HG02588 (cell line): ENCODE results near the gene SLC25A6.
"Not testable (repeated sequence)": the region's sequence is repeated elsewhere in the genome, so short reads cannot be mapped to it uniquely, and the experiment has no call there.

Experiments used
- ATAC-seq: cut with Tn5 transposase; IDR thresholded peaks from one replicate; pipeline ENCODE4 v1.9.1; 2021; ENCODE audit warnings: mild to moderate bottlenecking, moderate library complexity; ENCODE audit not compliant: unreplicated experiment

SLC25A6 gene

DNA sequence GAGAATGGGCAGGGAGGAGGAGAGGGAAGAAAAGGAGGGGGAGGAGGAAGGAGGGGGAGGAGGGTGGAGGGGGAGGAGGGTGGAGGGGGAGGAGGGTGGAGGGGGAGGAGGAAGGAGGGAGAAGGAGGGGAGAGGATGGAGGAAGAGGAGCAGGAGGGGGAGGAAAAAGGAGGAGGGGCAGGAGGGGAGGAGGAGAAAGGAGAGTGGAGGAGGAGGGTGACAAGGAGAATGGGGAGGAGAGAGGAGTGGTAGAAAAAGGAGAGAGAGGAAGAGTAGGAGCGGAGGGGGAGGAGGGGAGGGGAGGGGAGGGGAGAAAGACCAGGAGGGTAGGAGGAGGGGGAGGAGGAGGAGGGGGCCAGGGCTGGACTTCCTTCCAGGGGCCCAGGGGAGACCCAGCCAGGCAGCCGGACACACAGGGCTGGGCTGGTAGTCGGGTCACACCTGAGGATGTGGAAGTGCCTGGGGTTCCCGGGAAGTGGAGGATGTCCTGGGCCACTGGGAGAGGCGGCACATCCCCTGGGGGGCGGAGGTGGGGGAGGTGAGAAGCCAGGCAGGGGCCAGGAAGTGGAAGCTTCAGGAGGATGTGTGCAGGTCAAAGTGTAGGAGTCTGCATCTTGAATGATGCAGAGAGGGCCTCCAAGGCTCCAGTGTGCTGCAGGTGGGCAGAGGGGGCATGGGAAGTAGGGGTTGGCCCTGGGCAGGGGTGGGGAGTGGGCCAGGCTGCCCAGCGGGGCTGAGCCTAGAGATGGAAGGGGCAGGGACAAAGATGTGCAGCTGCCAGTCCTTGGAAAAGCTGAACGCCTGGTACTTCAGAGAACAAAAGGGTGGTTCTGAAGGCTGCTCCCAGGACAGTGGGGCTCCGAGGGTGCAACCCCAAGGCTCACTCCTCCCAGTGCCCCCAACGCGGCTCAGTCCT is 36.5 kb downstream of the SLC25A6 start:
- no peak for ATAC-seq

GRCh38 chrX:1354036-1355019 is 37.6 kb downstream of the SLC25A6 start:
- ATAC-seq, result no peak

DNA sequence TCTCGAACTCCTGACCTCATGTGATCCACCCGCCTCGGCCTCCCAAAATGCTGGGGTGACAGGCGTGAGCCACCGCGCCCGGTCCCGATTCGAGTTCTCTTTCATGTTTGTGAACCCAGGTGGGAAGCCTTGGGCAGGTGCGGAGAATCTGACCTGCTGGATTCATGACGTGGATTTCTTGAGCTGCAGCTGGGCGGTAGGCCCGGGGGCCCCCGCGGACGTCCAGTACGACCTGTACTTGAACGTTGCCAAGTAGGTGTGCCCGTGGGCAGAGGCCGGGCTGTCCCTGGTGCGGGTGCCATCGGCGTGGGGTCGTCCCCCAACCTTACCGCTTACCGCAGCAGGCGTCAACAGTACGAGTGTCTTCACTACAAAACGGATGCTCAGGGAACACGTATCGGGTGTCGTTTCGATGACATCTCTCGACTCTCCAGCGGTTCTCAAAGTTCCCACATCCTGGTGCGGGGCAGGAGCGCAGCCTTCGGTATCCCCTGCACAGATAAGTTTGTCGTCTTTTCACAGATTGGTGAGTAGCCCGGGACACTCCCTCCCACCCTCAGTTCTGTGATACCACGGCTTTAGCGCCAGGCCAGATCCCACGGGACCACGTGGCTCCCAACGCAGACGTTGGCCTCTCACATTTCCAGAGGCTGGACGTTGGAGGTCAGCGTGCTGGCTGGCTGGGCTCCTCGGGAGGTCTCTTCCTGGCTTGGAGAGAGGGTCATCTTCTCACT is 39.8 kb downstream of the SLC25A6 start:
- no peak for ATAC-seq

DNA sequence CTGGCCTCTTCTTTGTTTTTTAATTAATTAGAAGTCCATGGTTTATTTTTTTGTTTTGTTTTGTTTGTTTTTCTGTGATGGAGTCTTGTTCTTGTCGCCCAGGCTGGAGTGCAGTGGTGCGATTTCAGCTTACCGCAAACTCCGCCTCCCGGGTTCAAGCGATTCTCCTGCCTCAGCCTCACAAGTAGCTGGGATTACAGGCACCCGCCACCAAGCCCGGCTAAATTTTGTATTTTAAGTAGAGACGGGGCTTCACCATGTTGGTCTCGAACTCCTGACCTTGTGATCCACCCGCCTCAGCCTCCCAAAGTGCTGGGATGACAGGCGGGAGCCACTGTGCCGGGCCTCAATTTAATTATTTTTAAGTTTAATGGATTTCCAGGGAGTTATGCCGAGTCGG is 42.3 kb downstream of the SLC25A6 start:
- ATAC-seq, result not testable (repeated sequence)

GRCh38 chrX:1341545-1342184 is 50.2 kb downstream of the SLC25A6 start:
- no peak for ATAC-seq

GRCh38 chrX:1336948-1337779 is 54.7 kb downstream of the SLC25A6 start:
- no peak for ATAC-seq

DNA sequence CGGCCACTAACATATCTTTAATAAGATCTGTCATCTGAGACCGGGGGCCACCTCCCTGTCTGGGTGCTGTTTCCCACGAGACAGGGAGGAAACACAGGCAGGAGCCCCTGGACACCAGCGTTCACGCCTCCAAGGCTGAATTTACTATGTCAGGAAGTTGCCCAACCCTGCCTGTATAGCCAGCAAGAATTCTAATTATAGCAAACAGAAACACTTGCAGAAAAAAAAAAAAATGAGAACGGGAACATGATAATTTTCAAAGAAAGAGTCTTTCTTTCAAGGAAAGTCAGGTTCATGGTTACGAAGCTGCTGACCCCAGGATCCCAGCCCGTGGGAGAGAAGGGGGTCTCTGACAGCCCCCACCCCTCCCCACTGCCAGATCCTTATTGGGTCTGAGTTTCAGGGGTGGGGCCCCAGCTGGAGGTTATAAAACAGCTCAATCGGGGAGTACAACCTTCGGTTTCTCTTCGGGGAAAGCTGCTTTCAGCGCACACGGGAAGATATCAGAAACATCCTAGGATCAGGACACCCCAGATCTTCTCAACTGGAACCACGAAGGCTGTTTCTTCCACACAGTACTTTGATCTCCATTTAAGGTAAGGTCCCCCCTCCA is 55.5 kb downstream of the SLC25A6 start, which contains the start of gene IL3RA:
Gene IL3RA (plus strand): TSS at position 455 of the 613 bp plus-strand sequence. CDS start 4,981 bp downstream, outside the sequence.
- no peak for ATAC-seq
